A673 (cell line): ENCODE data around the gene SERAC1. TPM values are rescaled to one million over a fixed set of nuclear protein-coding genes. Genes with fewer than 3 reads are reported as not detected.

ENCODE experiments used
- BruUV-seq: library from RNA; stranded (reverse); fragments of 400-500 nt; replicated peaks from 2 replicates; lab custom pipeline; 2021; lab: Mats Ljungman, UMichigan
- CTCF ChIA-PET: fragments of 300-600 bp; sonication (Branson Sonifier 250); formaldehyde crosslinking; loops from one replicate; lab custom pipeline; 2022; ENCODE audit warnings: antibody characterized with exemption; lab: Charles Lee
- POLR2A ChIA-PET: fragments of 300-600 bp; sonication (Branson Sonifier 250); formaldehyde crosslinking; loops from one replicate; lab custom pipeline; 2022; ENCODE audit warnings: antibody characterized with exemption; ENCODE audit not compliant: low non-redundant PET; lab: Charles Lee
- DNase-seq: peaks from one replicate; pipeline ENCODE4 v3.0.0-alpha.2; 2015; ENCODE audit warnings: low spot score
- H3K27ac ChIP-seq: fragments of 200-600 bp; sonication (generic); 2 replicates; pipeline ENCODE4 v1.5.1; 2016; ENCODE audit warnings: mixed run types, low read depth, mild to moderate bottlenecking, mixed read lengths, antibody characterized with exemption, low read length; ENCODE audit not compliant: poor library complexity, severe bottlenecking
- H3K27me3 ChIP-seq: fragments of 200-600 bp; sonication (generic); replicated peaks from 2 replicates; pipeline ENCODE4 v1.6.1; 2017; ENCODE audit warnings: mixed run types, low read depth, mild to moderate bottlenecking, mixed read lengths, antibody characterized with exemption, low read length; ENCODE audit not compliant: insufficient read depth, poor library complexity
- H3K36me3 ChIP-seq: fragments of 200-600 bp; sonication (generic); 2 replicates; pipeline ENCODE4 v1.6.1; 2016; ENCODE audit warnings: mixed run types, mild to moderate bottlenecking, mixed read lengths, antibody characterized with exemption, low read length; ENCODE audit not compliant: insufficient read depth, poor library complexity, severe bottlenecking
- H3K4me1 ChIP-seq: fragments of 200-600 bp; sonication (generic); 2 replicates; pipeline ENCODE4 v1.6.1; 2017; ENCODE audit warnings: mixed run types, mild to moderate bottlenecking, mixed read lengths, antibody characterized with exemption, low read length; ENCODE audit not compliant: insufficient read depth, poor library complexity, severe bottlenecking
- H3K4me3 ChIP-seq: fragments of 200-600 bp; sonication (generic); 2 replicates; pipeline ENCODE4 v1.5.1; 2016; ENCODE audit warnings: low read depth, mixed run types, mild to moderate bottlenecking, mixed read lengths, low read length; ENCODE audit not compliant: poor library complexity, severe bottlenecking
- H3K9me3 ChIP-seq: fragments of 200-600 bp; sonication (generic); 2 replicates; pipeline ENCODE4 v1.6.1; 2016; ENCODE audit warnings: mixed run types, low read depth, mild to moderate bottlenecking, mixed read lengths, antibody characterized with exemption, low read length; ENCODE audit not compliant: poor library complexity, severe bottlenecking
- EZH2 ChIP-seq: fragments of 200-600 bp; sonication (generic); IDR thresholded peaks from 2 replicates; pipeline ENCODE4 v1.6.1; 2017; ENCODE audit warnings: borderline replicate concordance, low read depth, mild to moderate bottlenecking, mixed read lengths, antibody characterized with exemption, low read length; ENCODE audit not compliant: poor library complexity, severe bottlenecking
- intact Hi-C: fragments of 100-400 bp; cut with micrococcal nuclease; formaldehyde crosslinking; loops from one replicate; pipeline ENCODE4 v1.10.0; 2022; ENCODE audit not compliant: unreplicated experiment
- total RNA-seq: library from RNA; stranded (reverse); gene quantifications from 2 replicates; pipeline ENCODE4 v1.2.3, GENCODE V29; 2021
- TF ChIP-seq, protein P1 (sequence below): fragments of 300-800, 200-600 bp; sonication (generic); conservative IDR thresholded peaks from 2 replicates; pipeline ENCODE4 v1.5.1; 2017; ENCODE audit warnings: low read depth, mild to moderate bottlenecking, antibody characterized with exemption, low read length, moderate library complexity, mixed read lengths

SERAC1 gene
- total RNA-seq, 1 experiment from 2014 or later = 8.1 TPM

DNA sequence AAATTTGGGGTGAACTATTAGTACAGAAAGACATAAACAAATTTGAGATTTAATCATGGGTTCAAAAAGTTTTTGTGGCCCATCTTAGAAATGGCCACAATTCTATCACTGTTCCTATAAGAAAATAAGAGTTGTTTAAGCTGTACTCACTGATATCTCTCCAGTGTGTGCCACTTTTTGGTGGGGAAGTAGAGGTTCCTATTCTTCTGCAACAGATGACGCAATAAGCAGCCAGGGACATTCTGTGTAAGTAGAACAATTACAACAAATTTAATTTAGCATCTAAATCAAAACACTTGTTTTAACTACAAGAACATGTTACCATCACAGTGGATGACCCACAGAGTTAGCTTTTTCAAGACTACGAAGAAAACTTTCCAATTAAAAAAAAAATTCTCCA is 9.9 kb downstream of the SERAC1 start:
- no peak for TF ChIP-seq EZH2
- TF ChIP-seq, protein P1, sequence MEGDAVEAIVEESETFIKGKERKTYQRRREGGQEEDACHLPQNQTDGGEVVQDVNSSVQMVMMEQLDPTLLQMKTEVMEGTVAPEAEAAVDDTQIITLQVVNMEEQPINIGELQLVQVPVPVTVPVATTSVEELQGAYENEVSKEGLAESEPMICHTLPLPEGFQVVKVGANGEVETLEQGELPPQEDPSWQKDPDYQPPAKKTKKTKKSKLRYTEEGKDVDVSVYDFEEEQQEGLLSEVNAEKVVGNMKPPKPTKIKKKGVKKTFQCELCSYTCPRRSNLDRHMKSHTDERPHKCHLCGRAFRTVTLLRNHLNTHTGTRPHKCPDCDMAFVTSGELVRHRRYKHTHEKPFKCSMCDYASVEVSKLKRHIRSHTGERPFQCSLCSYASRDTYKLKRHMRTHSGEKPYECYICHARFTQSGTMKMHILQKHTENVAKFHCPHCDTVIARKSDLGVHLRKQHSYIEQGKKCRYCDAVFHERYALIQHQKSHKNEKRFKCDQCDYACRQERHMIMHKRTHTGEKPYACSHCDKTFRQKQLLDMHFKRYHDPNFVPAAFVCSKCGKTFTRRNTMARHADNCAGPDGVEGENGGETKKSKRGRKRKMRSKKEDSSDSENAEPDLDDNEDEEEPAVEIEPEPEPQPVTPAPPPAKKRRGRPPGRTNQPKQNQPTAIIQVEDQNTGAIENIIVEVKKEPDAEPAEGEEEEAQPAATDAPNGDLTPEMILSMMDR = no peak
- intact Hi-C loops = no loop called here
- CTCF ChIA-PET = no interaction called here
- Histone ChIP-seq H3K4me1 (no peaks in the 10 kb centered on the region), H3K4me3 (no peak overlapping the region), H3K36me3 (no peaks in the 10 kb centered on the region), H3K27ac (no peak overlapping the region), H3K27me3 (no peaks in the 10 kb centered on the region), H3K9me3 (no peaks in the 10 kb centered on the region)
- no peak for DNase-seq
- BruUV-seq = no TSS peak
- POLR2A ChIA-PET = no interaction called here

DNA sequence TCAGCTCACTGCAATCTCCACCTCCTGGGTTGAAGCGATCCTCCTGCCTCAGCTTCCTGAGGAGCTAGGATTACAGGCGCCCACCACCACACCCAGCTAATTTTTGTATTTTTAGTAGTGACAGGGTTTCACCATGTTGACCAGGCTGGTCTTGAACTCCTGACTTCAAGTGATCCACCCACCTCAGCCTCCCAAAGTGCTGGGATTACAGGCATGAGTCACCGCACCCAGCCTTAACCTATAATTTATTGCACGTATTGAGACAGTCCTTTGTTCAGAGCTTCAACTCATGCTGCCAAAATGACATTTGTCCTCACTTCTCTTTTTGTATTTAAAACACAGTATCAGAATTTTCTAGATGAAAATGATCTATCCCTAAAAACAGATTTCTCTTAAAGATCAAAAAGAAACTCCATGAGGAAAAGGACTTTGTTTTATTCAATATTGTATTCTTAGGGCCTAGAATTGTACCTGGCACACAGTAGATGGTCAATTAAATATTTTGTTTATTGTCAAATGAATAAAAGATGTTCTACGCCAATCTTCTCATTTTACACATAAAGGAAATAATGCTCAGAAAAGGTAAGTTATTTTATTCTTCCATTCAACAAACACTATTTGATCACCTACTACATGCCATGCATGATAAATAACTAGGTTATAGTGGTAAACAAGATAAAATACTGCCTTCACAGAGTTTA is 10.8 kb downstream of the SERAC1 start:
- no peaks in the 10 kb centered on the region for H3K4me1 ChIP-seq
- H3K27me3 ChIP-seq = no peaks in the 10 kb centered on the region
- no peak for TF ChIP-seq EZH2
- TF ChIP-seq, protein P1 = no peak
- no peak overlapping the region for H3K27ac ChIP-seq
- H3K9me3 ChIP-seq = no peaks in the 10 kb centered on the region
- no peak for DNase-seq
- ChIA-PET POLR2A (no interaction called here), CTCF (no interaction called here)
- intact Hi-C loops = no loop called here
- no TSS peak for BruUV-seq
- H3K4me3 ChIP-seq = no peak overlapping the region
- H3K36me3 ChIP-seq = no peaks in the 10 kb centered on the region

DNA sequence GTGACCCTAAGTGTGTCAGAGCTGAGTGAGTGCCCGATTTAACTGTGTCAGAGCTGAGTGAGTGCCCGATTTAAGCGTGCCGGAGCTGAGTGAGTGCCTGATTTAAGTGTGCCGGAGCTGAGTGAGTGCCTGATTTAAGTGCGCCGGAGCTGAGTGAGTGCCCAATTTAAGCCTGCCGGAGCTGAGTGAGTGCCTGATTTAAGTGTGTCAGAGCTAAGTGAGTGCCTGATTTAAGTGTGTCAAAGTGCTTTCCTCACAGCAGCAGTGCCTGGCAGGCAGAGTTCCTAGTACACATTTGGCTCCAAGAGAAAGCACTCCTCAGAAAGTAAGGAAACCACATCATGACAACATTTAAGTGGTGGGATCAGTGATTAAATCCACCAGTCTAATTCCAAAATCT is 13.2 kb downstream of the SERAC1 start:
- H3K36me3 ChIP-seq = no peaks in the 10 kb centered on the region
- TF ChIP-seq, protein P1 = no peak
- no peak for TF ChIP-seq EZH2
- no peak overlapping the region for H3K4me3 ChIP-seq
- H3K27me3 ChIP-seq = no peaks in the 10 kb centered on the region
- no peak for DNase-seq
- BruUV-seq = no TSS peak
- H3K4me1 ChIP-seq = no peaks in the 10 kb centered on the region
- ChIA-PET CTCF (no interaction called here), POLR2A (no interaction called here)
- no peak overlapping the region for H3K27ac ChIP-seq
- no peaks in the 10 kb centered on the region for H3K9me3 ChIP-seq
- intact Hi-C loops = no loop called here
